GM19467 (cell line): Measurements from ENCODE around the gene OGG1.

Source experiments
- ATAC-seq: cut with Tn5 transposase; IDR thresholded peaks from one replicate; pipeline ENCODE4 v1.9.1; 2021; ENCODE audit warnings: mild to moderate bottlenecking, moderate library complexity; ENCODE audit not compliant: unreplicated experiment

Gene OGG1

DNA sequence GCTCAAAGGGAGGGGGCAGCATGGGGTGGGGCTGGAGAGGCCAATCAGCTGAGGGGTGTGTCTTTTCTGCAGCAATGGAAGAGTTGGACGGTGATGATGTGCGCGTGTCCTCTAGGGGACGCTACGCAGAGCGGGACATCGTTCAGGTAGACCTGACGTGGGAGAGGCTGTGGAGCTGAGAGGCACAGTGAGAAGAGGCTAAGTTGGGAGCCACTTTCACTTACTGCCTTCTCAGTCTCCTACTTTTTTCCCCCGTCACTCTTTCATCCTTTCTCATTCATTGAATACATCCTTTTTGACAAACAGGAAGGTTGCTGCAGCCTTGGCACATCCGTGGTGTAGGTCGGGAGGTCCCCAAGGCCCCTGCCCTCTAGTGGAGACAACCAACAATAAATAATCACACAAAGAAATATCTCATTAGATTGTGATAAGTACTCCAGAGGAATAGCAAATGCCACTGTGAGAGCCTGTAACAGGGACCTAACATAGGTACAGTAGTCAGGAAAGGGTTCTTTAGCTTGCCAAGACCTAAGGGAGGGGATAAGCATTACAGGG lies 22.6 kb upstream of the OGG1 start:
- no peak for ATAC-seq

DNA sequence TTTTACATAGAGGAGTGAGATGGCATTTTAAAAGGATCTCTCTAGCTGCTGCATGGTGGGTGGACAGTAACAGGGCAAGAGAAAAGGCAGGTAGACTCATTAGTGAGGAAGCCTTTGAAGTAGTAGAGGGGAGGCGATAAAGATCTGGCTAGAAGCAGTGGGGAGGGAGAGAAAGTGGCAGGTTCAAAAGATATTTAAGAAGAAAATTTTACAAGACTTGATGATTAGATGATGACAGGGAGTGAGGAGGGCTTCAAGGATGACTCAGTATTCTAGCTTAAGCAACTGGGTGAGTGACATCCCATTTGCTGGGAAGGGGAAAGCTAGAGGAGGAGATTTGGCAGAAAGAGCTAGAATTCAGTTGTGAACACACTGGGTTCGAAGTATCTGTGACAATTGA lies 22.0 kb upstream of the OGG1 start:
- no peak for ATAC-seq

DNA sequence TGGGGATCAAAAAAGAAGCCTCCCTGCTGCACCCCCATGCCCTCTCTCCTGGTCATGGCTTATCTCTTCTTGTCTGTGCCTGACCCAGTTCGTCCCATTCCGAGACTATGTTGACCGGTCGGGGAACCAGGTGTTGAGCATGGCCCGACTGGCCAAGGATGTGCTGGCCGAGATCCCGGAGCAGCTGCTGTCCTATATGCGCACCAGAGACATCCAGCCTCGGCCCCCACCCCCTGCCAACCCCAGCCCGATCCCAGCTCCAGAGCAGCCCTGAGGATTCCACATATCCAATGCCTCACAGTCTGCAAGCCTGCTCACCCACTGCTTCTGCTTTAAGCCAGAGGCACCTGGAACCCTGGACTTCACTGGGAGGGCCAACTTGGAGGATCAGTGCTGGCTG lies 20.3 kb upstream of the OGG1 start:
- no peak for ATAC-seq

DNA sequence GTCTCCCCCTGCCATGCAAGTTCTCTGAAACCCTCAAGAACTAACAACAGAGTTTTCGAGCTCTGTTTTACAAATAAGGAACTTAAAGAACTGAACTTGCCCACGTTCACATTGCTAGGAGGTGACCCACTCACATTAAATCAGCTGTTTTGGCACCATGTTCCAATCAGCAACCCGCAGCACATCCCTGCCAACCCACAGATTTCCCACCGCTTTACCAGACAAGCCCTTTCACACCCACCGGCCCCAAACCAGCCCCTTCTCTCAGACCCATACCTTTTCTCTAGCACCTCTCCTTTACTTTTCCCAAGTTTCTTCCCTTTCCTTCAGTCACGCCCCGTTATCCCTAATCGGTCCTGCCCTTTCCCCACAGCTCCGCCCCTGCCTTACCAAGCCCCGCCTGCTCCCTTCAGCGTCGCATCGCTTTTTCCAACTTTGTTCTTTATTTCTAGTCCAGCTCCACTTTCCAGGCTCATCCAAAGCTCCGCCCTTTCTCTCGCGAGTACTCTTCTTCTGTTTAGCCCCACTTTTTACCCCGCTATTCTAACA lies 19.0 kb upstream of the OGG1 start:
- ATAC-seq, result peak; percentile 35

DNA sequence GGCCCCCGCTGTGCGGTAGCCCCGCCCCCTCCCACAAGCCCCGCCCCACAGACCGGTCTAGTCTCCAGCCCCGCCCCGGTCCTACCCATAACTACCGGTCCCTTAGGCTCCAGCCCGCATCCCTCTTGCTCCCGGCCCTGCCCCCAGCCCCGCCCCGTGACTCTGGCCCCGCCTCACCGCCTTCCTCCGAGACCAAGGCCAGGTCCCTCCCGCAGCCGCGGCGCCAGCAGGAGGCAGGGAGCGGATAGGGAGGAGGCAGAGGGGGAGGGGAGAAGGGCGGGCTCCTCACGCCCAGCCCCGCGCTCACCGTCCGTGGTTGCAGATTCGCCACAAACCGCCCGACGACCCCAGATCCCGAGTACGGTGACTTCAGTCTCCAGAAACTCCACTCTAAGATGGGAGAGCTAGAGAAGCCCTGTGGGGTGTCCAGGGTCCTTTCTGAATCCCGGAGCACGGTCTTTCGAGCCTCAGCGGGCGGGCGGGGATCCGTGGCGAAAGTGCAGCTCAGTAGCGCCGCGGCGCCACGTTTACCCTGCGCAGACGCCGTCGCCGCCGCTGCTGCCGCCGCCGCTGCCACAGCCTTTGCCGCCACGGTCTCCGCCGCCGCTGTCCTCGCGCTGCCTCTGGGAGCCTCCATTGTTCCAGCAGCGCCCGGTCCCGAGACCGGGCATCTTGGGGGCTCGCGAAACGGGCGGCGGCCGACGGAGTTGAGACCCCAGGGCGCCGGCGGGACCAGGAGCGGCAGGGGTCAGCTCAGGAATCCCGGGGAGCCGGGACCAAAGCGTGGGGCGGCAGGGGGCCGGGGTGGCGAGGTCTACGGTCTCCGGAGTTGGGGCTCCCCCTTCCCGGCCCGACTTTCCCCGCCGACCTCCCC lies 18.3 kb upstream of the OGG1 start, which contains the start of gene BRPF1:
Gene BRPF1, plus strand, starts transcription at position 530 of the 874 bp plus-strand sequence. CDS start 2,406 bp downstream, outside the sequence.
- ATAC-seq, result peak; percentile 88

DNA sequence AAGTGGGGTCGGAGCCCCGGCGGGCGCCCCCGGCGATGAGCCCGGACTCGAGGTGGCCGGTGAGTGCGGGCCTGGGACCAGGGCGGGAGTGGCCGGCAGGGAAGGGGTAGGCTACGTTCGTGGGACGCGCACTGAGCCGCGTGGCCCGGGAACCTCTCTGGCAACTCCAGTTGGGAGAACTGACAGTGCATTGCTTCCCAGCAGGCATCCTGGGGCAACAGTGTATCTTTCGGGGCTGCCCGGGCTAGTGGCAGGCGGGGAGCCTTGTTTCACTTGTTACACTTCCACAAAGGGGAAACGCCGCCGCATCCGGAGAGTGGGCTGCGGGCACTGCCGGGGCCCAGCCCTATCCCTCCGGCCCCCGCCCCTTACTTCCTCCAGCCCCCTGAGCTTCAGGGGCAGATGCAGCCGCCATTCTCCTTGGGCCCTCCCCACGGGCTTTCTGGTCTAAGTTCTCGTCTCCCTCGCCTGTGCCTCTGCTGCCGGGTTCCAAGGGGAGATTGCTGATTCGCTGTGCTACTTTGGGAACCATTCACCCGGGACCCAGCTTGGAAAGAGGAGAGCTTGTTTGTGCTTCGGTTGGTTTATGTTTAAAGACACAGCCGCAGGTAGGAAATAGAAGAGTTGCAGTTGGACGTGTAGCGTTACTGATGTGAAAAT lies 17.5 kb upstream of the OGG1 start:
- ATAC-seq, result peak; percentile 13

DNA sequence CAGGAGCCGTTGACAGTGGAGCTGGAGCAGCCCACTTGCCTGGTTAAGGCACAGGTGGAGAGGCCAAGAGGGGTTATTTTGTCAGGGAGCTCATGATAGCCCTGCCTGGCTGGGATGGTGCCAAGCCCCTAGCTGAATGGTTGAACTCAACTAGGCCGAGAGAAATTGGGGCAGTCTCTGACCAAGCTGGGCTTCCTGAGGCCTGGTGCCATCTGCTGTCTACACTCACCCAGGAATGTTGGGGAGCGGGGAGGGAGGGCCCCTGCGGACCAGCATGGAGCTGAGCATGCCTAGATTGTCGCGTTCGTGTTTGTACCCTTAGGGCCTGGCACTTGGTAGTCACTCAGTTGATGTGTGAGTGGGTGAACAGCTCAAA lies 17.0 kb upstream of the OGG1 start:
- no peak for ATAC-seq

DNA sequence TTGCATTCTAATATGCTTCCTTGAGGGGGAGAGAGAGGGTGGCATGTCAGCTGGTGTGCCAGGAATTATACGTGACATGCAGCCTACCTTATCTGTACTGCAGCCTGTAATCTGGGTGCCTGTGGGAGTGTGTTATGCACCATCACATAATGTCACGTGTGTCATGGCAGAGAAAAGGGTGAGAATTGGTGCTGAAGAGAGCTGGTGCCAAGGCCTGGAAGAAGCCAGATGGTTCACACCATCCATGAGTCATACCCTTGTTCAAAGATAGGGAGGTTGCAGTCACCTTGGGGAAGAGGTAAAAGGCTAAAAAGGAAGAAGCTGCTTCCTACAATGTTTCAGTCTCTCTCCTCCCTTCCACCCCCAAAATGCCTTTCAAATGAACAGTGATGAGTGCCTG lies 12.9 kb upstream of the OGG1 start:
- ATAC-seq, result no peak

DNA sequence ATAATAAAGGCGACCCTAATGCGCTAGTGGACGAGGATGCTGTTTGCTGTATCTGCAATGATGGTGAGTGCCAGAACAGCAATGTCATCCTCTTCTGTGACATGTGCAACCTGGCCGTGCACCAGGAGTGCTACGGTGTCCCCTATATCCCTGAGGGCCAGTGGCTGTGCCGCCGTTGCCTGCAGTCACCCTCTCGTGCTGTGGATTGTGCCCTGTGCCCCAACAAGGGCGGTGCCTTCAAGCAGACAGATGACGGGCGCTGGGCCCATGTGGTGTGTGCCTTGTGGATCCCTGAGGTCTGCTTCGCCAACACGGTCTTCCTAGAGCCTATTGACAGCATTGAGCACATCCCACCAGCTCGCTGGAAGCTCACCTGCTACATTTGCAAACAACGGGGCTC lies 10.6 kb upstream of the OGG1 start:
- ATAC-seq, result no peak

DNA sequence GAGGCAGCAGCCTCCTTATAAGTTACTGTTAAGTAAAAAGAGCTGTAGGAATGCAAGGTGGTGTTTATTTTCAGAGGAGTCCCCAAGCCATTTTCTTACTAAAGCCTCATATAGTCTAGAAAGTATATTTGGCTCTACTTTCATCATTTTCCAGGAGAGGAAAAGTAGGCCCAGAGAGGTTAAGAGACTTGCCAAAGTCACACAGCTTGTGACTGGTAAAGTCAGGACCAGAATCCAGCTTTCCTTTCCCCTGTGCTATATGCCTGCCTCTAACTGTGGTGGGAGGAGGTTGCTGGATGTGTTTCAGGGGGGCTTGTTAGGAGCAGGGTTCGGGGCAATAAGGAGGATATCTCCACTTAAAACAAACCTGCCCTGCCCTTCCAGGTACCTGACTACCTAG lies 7.2 kb upstream of the OGG1 start:
- no peak for ATAC-seq

DNA sequence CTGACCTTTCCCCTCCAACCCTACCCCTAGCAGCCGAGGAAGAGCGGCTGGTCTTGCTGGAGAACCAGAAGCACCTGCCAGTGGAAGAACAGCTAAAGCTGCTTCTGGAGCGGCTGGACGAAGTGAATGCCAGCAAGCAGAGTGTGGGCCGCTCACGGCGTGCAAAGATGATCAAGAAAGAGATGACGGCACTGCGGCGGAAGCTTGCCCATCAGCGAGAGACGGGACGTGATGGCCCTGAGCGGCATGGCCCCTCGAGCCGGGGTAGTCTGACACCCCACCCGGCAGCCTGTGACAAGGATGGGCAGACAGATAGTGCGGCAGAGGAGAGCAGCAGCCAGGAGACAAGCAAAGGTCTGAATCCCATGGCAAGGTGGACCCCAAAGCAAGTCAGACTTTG lies 6.2 kb upstream of the OGG1 start:
- no peak for ATAC-seq

DNA sequence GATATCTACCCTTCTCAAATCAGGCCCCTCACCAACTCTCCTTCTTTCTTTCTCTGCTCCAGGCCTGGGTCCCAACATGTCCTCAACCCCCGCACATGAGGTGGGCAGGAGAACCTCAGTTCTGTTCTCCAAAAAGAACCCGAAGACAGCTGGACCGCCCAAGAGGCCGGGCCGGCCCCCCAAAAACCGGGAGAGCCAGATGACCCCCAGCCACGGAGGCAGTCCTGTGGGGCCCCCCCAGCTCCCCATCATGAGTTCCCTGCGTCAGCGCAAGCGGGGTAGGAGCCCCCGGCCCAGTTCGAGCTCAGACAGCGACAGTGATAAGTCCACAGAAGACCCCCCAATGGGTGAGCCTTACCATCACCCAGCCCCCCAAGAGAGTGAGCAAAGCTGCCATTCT lies 5.6 kb upstream of the OGG1 start:
- ATAC-seq, result no peak

DNA sequence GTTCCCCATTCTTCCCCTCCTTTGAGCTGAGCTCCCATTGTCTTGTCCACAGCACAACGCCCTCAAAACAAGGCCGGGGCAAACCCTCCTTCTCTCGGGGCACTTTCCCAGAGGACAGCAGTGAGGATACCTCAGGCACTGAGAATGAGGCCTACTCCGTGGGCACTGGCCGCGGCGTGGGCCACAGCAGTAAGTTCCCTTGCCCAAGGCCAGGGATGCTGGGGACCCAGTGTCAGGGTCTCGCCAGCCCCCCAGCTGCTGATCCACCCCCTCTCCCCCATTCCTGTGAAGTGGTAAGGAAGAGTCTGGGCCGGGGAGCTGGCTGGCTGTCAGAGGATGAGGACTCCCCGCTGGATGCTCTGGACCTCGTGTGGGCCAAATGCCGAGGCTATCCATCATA lies 4.2 kb upstream of the OGG1 start:
- ATAC-seq, result no peak

DNA sequence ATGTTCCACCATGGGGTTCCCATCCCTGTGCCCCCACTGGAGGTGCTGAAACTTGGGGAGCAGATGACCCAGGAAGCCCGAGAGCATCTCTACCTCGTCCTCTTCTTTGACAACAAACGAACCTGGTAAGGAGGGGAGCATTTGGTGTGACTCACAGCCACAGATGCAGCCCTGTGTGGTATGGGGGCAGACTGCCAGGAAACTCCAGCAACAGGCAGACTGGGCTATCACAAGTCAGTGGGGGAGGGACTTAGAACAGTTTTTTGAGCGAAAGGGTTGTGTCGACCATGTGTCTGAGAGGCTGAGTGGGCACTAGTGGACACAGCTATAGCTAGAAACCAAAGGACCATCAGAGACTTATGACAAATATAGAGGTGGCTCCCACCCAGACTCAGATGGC lies 3.4 kb upstream of the OGG1 start:
- ATAC-seq, result no peak

DNA sequence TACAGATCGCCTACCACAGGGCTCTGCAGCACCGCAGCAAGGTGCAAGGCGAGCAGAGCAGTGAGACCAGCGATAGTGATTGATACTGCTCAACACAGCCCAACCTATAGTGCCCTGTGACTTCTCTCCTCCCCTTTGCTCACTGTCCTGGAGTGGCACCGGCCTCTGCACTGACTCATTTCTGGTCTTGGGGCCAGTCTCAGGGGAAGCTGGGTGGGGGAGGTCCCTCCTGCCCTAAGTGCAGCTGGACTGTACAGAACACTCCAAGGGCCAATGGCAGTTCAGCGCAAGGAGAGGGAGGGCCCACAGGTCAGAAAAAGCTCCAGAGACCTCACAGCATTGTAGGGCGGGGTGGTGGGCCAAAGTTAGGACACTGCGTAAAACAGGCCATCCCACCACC lies 2.5 kb upstream of the OGG1 start:
- ATAC-seq, result no peak

DNA sequence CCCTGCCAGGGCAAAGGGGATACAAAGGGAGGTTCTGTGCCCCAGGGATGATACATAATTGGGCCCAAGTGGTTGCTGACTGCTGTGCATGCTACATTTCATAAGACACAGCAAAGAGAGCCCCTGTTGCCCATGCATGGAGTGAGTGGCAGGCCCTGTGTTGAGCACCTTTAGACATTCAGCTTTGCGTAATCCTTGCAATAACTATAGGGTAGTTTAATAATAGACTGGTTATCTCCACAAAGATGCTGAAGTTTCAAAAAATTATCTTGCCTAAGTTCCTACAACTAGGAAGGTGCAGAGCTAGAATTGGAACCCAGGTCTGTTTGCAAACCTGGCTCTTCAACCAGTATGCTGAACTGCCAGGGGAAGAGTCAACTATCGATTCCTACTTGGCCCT lies 1.7 kb upstream of the OGG1 start:
- no peak for ATAC-seq

DNA sequence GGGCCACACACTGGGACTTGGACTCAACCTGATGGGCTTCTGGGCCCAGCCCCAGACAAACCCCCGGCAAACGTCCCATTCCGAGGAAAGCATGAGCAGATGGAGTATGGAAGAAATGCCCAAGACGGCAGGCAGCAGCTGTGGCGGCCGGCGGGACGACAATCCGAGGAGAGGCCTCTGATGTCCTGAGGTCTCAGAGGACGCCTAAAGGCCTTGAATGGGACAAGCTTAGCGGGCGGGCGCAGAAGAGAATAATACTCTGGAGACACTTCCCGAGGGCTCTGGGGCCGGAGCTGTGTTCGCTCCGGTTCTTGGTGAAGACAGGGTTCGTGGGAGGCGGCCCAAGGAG lies 482 bp upstream of the OGG1 start:
- no peak for ATAC-seq

DNA sequence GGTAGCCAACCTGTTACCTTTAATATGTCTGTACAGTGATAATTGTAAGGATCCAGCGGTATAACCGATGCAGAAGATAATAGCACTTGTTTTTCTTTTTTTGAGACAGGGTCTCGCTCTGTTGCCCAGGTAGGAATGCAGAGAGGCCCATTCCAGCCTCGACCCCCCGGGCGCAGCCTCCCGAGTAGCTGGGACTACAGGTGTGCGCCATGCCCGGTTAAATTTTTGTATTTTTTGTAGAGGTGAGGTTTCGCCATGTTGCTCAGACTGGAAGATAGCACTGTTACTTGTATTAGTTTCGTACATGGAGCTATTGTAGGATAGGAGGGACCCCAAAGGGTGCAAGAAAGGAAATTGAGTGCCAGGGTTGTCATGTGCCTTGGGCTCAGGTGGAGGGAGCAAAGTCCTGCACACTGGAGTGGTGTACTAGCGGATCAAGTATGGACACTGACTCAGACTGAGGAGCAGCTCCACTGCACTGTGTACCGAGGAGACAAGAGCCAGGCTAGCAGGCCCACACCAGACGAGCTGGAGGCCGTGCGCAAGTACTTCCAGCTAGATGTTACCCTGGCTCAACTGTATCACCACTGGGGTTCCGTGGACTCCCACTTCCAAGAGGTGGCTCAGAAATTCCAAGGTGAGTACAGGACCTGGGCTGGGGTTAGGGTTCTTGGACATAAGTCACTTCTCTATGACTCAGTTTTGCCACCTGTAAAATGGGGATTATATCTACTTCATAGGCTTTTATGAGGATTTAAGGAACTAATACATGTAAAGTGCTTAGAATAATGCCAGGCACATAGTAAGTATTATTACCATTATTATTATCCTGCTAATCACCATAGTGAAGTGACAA lies 1.0 kb downstream of the OGG1 start:
- ATAC-seq, result no peak

DNA sequence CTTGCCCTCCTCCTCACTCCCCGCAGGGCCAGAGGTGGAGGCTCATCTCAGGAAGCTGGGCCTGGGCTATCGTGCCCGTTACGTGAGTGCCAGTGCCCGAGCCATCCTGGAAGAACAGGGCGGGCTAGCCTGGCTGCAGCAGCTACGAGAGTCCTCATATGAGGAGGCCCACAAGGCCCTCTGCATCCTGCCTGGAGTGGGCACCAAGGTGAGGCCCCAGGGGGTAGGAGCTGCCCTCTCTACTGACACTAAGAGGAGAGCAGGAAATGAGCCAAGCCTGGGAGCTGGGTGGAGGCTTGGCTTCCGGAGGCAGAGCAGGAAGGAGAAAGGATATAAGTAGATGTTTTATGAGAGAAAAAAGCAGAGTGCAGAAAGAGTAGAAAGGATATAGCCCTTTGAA lies 4.9 kb downstream of the OGG1 start:
- ATAC-seq, result no peak

DNA sequence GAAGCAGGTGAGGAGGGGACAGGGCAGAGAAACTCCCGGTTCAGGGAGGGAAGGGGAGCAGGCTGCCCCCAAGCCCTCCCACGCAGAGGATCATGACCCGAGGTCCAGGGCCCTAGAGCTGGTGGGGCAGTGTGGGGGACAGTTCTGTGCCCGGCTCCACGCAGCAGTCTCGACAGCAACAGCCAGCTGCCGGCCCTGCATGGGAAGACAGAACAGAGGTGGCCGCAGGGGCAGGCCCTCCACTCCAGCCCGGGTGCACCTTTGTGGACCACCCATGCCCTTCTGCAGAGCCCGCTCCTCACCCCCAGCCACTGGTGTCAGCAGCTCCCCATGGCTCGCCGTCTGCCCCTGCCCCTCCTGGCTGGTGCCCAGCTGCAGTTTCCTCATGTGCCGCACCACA lies 7.7 kb downstream of the OGG1 start:
- ATAC-seq, result no peak
